ENCODE results near the gene GMIP. TPM values are rescaled to one million over a fixed set of nuclear protein-coding genes. Genes with fewer than 3 reads are reported as not detected.
A peak's percentile ranks its signal among the peaks of the same experiment; 100 is the strongest.

The GMIP gene
- total and polyA plus RNA-seq, 2 of the 13 experiments (the other 11 are each of a cell fraction or from before 2014, with no cell fraction given): 1.5 to 1.8 TPM

DNA sequence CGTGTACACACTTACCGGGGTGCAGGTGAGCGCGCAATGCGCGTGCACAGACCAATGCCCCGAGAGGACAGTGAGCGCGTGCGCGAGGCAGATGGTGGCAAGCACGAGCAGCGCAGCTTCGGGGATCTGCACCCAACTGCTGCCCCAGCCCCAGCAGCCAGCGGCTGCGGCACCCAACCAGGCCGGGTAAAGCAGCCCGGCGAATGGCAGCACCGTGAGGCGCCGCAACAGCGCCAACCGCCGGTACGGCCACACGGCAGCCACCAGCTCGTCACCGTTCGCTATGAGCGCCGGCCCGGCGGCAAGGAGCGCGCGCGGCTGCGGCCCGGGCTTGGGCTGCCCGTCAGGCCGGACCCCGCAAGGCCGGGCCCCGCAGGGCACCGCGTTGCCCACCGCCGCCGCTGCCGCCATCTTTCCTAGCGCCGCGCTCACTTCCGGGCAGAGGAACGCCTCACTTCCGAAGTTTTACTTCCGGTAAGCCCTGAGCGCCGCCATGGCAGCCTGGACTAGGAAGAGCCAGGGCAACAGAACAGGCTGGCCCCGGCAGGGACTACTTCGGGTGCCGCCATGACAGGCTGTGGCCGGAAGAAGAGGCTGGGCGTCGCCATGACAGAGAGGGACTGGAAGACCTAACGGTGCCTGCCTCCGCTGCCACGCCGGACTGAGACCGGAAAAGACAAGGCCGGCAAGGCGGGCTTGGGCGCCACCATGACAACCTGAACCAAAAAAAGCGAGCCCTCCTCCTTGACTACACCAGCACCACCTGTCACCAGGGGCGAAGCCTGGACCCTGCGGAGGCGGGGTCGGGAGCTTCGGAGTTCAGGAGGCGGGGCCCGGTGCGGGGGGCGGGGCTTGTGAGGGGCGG is 20.0 kb upstream of the GMIP start, which contains the start of gene ATP13A1 (continued):
- TF ChIP-seq, protein P1, sequence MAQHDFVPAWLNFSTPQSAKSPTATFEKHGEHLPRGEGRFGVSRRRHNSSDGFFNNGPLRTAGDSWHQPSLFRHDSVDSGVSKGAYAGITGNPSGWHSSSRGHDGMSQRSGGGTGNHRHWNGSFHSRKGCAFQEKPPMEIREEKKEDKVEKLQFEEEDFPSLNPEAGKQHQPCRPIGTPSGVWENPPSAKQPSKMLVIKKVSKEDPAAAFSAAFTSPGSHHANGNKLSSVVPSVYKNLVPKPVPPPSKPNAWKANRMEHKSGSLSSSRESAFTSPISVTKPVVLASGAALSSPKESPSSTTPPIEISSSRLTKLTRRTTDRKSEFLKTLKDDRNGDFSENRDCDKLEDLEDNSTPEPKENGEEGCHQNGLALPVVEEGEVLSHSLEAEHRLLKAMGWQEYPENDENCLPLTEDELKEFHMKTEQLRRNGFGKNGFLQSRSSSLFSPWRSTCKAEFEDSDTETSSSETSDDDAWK (CRISPR knock-in tag; IDR thresholded peaks at IDR 0.05): no peak
- TF ChIP-seq ZNF724P (CRISPR knock-in tag; IDR thresholded peaks at IDR 0.05; ENCODE audit: borderline replicate concordance) (0 out of 2 replicates have a peak, but pooled peaks have one; percentile 1), ZSCAN30 (CRISPR knock-in tag; IDR thresholded peaks at IDR 0.05) (no peak), RFX1 (IDR thresholded peaks at IDR 0.05) (peak; percentile 78), ARHGAP35 (CRISPR knock-in tag; IDR thresholded peaks at IDR 0.05; ENCODE audit: borderline replicate concordance) (no peak), BCL6 (CRISPR knock-in tag; IDR thresholded peaks at IDR 0.05) (no peak), ZFP37 (CRISPR knock-in tag; IDR thresholded peaks at IDR 0.05; ENCODE audit: borderline replicate concordance) (no peak), PHB2 (IDR thresholded peaks at IDR 0.05; ENCODE audit: partially characterized antibody) (no peak), GABPA (IDR thresholded peaks at IDR 0.05; ENCODE audit: low read depth, low read length) (peak; percentile 95), GABPA (CRISPR knock-in tag; IDR thresholded peaks at IDR 0.05; ENCODE audit: low read depth) (peak; percentile 94), MAFF (IDR thresholded peaks at IDR 0.05; ENCODE audit: low read depth, low read length) (no peak)
- TF ChIP-seq, protein P2, sequence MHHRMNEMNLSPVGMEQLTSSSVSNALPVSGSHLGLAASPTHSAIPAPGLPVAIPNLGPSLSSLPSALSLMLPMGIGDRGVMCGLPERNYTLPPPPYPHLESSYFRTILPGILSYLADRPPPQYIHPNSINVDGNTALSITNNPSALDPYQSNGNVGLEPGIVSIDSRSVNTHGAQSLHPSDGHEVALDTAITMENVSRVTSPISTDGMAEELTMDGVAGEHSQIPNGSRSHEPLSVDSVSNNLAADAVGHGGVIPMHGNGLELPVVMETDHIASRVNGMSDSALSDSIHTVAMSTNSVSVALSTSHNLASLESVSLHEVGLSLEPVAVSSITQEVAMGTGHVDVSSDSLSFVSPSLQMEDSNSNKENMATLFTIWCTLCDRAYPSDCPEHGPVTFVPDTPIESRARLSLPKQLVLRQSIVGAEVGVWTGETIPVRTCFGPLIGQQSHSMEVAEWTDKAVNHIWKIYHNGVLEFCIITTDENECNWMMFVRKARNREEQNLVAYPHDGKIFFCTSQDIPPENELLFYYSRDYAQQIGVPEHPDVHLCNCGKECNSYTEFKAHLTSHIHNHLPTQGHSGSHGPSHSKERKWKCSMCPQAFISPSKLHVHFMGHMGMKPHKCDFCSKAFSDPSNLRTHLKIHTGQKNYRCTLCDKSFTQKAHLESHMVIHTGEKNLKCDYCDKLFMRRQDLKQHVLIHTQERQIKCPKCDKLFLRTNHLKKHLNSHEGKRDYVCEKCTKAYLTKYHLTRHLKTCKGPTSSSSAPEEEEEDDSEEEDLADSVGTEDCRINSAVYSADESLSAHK (CRISPR knock-in tag; IDR thresholded peaks at IDR 0.05; ENCODE audit: borderline replicate concordance): no peak
- TF ChIP-seq, protein P3, sequence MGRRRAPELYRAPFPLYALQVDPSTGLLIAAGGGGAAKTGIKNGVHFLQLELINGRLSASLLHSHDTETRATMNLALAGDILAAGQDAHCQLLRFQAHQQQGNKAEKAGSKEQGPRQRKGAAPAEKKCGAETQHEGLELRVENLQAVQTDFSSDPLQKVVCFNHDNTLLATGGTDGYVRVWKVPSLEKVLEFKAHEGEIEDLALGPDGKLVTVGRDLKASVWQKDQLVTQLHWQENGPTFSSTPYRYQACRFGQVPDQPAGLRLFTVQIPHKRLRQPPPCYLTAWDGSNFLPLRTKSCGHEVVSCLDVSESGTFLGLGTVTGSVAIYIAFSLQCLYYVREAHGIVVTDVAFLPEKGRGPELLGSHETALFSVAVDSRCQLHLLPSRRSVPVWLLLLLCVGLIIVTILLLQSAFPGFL (CRISPR knock-in tag; IDR thresholded peaks at IDR 0.05): no peak
- TF ChIP-seq, protein P4, sequence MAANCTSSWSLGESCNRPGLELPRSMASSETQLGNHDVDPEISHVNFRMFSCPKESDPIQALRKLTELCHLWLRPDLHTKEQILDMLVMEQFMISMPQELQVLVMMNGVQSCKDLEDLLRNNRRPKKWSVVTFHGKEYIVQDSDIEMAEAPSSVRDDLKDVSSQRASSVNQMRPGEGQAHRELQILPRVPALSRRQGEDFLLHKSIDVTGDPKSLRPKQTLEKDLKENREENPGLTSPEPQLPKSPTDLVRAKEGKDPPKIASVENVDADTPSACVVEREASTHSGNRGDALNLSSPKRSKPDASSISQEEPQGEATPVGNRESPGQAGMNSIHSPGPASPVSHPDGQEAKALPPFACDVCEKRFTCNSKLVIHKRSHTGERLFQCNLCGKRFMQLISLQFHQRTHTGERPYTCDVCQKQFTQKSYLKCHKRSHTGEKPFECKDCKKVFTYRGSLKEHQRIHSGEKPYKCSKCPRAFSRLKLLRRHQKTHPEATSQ (CRISPR knock-in tag; IDR thresholded peaks at IDR 0.05; ENCODE audit: borderline replicate concordance): no peak

Measured in HepG2 (cell line).